GDM1 (cell line): ENCODE data around the gene MIA2.

Source experiments
- DNase-seq: peaks from one replicate; lab custom pipeline; 2025; lab: John Stamatoyannopoulos, UW

MIA2 gene

DNA sequence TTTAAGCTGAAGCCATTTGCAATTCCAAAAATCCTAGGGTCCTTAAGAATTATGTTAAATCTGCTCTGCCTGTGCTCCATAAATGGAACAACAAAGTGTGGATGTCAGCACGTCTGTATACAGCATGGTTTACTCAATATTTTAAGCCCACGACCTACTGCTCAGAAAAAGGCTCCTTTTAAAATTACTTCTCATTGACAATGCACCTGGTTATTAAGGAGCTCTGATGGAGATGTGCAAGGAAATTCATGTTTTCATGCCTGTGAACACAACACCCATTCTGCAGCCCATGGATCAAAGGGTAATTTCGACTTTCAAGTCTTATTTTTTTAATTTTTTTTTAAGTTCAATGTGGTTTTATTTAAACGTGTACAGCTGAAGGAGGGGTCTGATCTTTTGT, 150.5 kb downstream of the MIA2 start:
- DNase-seq = no peak

DNA sequence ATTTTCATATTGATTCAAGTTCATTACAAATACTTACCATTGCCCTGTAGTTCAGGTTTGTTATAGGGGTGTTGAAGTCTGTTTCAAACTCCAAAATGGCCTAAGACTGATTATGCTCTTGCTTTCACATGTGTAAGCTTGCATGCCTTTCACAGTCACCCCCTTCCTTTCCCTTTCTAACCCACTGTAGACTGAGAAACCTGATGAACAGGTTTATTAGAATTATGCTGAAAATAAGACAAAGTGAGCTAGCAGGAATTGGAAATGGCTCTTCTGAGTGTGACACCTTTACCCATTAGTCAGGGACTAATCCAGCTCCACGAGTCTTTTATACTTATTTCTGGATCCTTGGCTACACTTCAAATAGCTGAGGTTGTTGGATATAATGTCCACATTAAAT, 159.6 kb downstream of the MIA2 start:
- no peak for DNase-seq

DNA sequence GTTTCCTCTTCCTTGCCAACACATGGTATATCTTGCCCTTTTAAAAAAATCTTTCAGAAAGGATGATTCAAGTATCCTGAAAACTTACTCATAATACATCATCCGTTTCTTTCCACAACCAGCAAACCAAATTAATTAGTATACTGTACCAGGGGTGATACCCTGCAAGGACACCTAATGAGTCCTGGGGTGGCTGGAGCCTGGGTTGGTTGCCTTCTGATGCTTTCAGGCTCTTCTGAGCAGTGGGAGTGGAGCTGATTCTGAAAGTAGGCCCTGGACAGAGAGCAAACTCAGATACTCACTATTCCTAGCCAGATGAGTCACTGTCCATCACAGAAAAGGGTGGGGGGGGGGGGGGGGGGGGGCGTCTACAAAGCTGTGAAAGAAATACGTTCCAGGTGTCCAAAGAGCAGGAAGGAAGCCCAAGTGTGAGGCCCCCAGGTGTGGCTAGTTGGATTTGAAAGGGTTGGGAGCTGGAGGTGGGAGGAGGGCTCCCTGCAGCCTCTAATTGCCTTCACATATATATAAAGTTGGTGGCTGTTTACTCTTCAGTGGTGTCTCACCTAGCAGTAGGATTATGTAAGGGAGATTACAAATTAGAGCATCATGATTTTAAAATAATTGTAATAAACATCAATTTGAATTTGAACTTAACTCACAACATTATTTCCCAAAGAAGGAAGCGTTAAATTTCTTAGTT, 162.0 kb downstream of the MIA2 start:
- no peak for DNase-seq

DNA sequence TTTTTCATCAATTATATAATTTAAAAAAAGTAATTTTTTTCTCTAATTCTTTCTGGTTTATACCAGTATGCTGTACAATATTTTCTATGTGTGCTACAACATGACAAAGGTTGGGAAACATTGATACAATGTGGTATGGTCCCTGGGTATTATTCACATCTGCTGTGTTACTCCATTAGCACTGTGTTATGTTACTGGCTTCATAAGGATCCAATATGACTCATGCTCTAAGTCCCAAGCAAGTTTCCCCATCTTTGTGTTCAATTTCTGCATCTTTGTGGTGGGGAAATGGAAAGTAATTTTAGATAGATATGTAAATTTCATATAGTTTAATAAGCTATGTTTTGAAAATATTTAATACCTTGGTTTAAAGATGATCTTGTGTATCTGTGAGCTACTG, 162.7 kb downstream of the MIA2 start:
- no peak for DNase-seq

DNA sequence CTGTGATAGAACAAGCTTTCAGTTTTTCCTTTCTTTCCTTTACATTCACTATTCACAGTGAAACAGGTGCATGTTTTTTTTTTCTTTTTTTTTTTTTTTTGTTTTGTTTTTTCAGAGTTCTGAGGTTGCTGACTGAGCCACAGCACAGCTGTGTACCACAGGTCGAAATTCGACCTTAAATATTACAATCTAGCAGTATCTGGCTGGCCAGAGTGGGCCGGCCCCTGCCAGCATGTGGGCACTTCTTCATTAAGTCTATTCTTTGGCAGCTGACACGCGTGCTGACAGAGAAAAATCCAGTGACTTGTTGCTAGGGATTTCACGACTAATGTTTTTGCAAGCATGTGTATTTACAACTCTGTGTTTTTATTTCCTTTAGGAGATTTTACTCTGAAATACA, 164.7 kb downstream of the MIA2 start:
- no peak for DNase-seq

DNA sequence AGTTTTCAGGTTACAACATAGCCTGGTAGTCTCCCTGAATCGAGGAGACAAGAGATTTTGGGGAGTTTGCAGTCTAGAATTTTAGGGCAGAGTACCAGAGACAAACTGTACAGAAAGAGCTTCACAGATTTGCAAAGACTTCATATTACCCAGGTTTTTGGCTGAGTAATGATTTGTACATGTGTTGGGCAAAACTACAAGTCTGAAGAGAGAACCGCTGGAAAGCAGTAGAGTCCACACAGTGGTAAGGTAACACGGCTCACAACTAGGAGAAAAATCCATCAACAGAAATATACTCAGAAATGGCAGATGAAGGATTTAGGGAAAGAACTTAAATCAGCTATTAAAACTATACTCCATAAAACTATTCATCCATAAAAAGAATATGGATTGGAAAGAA, 172.8 kb downstream of the MIA2 start:
- no peak for DNase-seq

DNA sequence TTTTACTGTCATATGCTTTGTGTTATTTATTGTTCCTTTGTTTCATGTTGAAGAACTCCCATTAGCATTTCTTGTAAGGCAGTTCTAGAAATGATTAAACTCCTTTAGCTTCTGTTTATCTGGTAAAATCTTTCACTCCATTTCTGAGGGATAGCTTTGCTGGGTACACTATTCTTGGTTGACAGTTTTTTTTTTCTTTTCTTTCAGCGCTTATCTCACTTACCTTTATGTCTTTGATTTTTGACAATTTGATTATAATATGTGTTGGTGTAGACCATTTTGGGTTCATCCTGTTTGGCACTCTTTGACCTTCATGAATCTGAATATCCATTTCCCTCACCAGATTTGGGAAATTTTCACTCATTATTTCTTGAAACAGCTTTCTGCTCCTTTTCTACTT, 182.4 kb downstream of the MIA2 start:
- no peak for DNase-seq

DNA sequence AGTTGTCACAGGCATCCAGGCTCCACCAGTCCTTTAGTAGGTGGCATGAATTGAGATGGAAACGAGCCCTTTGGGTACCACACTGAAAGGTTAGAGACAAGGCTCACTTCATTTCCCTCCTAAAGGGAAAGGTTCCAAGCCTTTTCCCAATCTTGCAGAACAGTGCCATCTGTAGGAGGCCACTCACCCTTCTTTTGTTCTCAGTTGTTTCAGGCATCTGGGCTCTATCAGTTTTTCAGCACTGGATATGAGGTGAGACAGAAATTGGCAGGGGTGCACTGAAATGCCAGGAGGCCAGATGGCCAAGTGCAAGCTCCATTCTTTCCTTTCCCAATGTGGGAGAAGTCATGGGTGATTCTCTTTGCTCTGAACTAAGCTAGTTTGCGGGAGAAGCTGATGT, 183.3 kb downstream of the MIA2 start:
- DNase-seq = no peak

DNA sequence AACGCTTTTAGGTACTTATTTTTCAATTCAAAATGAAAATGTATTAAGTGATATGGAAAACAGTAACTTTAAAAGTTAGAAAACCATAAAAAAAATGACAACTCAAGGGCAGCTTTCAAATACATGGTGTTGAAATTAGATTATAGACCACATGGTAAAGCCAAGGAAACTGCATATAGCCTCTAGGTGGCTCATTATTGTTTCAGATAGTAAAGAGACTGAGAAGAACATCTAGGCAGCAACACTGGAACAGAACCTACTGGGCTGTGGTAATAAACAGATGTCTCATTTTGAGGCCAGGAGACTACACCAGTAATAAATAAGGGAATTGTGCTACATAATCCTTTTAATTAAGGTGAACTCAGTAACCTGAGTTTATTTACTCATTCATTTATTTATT, 185.6 kb downstream of the MIA2 start:
- DNase-seq = no peak

DNA sequence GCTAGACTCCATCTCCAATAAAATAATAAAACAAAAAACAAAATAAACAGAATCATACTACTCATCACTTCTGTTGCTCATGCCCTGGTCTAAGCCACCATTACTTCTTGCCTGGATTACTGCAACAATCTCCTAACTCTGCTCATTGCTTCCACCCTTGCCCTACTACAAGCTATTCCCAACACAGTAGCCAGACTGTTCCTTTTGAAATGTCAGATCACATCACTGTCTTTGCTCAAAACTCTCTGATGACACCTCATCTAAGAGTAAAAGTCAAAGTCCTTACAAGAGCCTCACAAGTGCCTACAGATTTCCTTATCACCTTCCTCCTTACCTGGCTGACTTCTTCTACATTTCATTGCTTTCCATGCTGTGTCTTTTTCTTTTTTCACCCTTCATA, 188.5 kb downstream of the MIA2 start:
- no peak for DNase-seq

DNA sequence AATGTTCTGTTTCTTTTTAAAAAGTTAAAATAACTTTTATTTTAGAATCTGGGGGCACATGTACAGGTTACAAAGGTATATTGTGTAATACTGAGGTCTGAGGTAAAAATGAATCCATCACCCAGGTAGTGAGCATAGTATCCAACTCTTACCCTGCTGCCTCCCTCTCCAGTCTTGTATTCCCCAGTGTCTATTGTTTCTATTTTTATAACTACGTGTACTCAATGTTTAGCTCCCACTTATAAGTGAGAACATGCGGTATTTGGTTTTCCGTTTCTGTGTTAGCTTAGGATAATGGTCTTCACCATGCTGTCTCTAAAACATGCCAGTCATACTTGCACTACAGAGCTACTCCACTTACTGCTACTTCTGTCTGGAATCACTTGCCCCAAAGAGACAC, 190.1 kb downstream of the MIA2 start:
- no peak for DNase-seq

DNA sequence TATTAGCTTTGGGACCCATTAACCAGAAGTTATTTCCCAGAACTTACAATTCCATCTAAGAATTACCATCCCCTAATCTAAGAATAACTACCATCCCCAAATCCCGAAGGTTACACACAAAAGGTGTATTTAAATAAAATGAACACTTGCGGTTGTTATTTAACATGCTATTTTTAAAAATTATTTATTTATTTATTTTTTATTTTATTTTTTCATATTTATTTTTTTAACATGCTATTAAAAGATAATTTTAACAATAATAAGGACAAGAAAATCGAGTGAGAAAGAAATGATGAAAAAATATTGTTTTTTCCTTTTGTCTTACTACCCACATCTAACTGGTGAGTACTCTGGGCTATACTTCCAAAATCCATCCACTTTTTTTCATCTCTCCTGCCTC, 192.2 kb downstream of the MIA2 start:
- DNase-seq = no peak

DNA sequence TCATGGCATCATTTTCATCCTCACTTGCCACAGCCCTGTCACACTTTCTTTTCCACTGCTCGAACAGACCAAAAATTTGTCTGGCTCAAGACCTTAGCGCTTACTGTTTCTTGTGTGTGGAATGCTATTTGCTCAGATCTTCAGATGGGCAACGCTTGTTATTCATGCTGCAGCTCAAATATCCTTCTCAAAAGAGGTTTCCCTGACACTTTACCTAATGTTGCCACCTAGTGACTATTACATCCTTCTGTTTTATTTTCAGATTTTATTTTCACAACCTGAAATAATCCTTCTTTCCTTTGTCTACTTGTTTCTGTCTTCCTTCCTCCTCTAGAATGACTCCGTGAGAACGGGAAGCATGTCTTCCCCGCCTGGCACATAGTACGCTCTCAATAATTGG, 192.9 kb downstream of the MIA2 start:
- peak; percentile 38 for DNase-seq

DNA sequence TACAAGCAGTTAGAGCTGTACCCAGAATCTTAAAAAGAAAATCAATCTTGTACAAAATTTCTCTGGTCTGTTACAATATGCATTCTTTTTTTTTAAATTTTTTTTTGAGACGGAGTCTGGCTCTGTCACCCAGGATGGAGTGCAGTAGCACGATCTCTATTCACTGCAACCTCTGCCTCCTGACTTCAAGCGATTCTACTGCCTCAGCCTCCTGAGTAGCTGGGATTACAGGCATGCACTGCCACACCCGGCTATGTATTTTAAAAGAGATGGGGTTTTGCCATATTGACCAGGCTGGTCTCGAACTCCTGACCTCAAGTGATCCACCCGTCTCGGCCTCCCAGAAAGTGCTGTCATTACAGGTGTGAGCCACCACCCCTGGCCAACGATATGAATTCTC, 194.4 kb downstream of the MIA2 start:
- no peak for DNase-seq

DNA sequence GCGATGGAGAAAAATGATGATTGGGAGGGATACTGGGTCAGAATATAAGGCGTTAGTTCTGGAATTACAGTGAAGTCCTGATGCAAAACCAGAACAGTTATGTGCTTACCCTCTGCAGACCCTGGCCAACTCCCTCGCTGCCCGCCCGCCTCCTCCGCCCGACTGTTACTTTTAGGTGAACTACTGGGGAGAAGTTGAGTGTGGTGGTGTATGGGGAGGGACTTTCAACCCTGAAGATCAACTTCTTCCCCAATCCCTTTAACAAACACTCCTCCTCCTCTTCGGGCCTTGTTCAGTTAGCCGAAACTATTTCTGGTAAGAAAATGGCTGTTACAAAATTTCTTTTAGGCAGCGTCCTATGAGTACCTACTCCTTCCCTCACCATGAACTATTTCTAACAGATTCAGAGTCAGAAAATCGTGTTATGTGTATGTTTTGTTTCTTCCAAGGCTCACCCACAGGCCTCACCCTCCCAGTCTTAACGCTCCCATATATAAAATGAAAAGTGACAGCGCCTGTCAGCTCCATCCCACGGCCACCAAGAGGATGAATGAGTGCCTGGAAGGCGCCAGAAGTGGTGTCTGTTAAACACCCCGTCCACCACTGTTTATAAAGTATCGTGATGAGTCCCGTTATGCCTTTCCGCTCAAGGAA, 197.2 kb downstream of the MIA2 start:
- DNase-seq = no peak

DNA sequence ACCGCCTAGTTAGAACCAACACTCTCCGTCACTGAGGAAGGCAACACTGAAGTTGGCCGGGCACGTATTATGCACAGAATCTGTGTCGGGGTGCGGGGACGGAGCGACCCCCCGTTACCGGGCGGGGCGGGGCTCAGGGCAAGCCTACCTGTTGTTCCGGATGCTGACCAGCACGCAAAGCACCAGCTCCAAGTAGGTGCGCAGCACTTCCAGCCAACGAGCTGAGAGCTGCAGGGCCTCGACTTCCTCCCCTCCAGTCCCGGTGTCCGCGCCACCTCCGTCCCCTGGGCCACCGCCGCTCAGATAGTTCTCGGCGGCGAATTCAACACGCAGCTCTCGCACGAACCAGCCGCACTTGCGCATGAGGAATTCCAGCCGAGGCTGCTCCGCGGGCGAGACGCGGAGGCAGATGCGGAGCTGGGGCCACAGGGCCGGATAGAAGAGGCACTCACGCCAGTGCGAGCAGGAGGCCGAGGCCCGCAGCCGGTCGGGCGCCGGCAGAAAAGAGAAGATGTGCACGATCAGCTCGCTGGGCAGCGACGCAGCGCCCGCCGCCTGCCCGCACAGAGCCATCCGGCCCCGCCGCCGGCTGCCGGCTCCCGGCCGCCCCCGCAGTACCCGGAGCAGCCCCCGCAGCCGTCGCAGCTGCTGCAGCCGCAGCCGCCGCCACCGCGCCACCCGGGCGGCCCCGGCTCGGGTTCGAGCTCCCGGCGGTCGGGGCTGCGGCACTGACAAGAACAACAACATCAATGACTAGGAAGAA, 197.9 kb downstream of the MIA2 start:
- DNase-seq = no peak

DNA sequence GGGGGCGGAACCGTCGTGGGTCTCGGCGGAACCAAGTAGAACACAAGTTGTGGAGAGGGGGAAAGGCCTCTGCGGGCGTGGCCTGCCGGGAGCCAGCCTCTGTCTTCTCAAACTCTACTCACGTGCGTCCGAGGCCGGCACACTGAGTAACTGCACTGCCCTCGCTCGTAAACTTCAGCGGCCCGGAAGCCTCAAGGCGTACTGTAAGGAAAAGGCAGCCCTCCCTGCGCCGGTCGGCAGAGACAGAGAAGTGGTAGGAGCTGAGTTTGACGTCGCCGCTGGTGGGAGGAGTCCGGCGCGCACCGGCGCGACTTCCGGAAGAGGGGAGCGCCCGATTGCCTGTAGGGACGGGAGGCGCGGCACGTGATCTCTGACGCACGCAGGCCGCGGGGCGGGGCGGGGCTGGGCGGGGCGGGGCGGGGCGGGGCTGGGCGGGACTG, 198.5 kb downstream of the MIA2 start, which contains the start of gene FBXO33:
Gene FBXO33, minus strand, starts transcription at position 255 of the 440 bp plus-strand sequence. CDS start 271 bp downstream, outside the sequence.
- peak; percentile 93 for DNase-seq

DNA sequence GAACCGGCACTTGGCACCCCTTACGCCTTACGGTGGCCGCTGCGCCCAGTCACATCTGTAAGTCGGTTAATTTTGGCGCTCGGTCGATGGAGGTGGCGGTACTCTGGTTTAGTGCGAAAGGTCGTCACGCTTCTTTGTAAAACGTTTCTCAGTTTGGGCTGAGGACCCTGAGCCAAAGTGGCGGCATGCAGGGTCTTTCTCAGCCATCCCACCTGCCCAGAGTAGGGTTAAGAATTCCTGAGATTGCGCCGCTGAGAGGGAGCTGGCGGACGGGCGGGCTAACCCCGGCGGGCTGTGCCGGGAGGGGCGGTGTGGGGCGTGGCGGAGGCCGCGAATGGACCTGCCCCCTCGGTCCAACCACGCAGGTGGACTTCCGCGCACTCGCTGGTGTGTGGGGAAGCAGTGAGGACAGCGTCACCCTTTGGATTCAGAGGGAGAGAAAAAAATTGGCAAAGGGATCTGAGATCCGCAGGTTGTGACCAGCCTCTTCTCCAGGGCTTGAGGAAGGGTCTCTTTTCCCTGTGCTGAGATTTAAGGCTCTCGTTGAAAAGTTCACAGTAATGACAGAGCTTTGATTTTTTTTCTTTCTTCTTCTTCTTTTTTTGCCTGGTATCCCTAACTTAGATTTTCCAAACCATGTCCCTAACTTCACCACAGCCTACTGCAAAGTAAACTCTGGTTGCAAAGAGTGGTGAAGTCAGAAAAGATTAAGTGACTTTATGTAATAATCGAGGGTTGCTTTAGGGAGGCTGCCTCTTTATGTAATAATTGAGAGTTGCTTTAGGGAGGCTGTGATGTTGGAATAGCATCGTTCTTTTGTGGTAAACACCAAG, 199.1 kb downstream of the MIA2 start:
- peak; percentile 68 for DNase-seq

DNA sequence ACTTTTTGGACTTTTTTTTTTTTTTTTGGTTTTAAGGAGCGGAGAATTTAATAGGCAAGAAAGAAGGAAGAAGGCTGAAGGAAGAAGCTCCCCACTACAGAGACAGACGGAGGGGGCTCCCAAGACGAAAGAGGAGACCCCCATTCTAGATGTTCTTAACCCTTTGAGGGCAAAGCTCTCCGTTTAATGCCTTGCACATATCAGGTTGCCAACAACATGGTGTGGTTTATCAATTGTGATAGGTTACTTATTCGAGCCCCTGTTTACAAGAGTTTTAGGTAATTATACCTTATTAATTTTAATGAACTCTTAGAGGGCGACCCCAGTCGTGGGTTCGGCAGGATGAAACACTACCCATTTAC, 199.7 kb downstream of the MIA2 start:
- DNase-seq = no peak

DNA sequence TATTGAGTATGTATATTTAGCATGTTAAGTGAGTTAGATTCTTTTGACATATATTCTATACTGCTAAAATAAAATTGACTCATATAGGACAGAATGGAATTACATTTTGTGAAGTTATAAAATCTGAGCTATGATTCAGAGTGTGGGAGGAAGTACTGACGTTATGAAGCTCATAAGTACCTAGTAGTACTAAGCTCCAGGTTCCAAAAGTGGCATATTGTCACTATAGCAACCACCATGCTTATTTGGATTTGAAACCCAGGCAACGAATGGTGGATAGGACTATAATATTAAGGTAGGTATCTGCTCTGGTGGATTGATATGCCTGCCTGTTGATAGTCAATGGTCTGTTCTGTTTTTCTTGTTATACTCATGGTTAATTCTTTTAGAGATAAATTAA, 200.7 kb downstream of the MIA2 start:
- no peak for DNase-seq

DNA sequence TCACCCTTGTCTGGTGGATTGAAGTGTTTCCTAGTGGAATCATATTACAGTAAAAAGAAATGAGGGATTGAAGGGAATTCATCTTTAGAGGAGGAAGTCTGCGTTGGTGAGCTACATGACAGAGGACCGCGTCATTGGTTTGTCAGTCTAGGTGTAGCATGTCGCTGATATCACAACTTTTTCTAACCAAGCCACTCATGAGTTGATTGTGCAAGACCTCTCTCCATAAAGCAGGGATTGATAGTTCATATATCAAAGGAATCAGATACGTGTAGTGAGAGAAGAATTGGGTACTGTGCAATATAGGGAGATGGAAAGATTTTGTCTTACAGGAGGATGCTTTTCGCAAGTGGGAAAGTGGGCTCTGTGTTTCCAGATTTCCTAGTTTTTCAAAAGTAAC, 201.5 kb downstream of the MIA2 start:
- no peak for DNase-seq
